AG04450 (cell line): ENCODE results near the gene RFX4. TPM values are rescaled to one million over a fixed set of nuclear protein-coding genes. Genes with fewer than 3 reads are reported as not detected.

Source experiments
- CTCF ChIA-PET: fragments of 300-600, 350-600 bp; formaldehyde crosslinking; extraction: SDS; loops from one replicate; lab custom pipeline; 2022; ENCODE audit warnings: antibody characterized with exemption, inconsistent platforms; lab: Charles Lee
- POLR2A ChIA-PET: fragments of 350-600 bp; formaldehyde crosslinking; extraction: SDS; loops from one replicate; lab custom pipeline; 2021; ENCODE audit warnings: antibody characterized with exemption, inconsistent platforms; lab: Yijun Ruan, JAX
- DNase-seq: peaks from one replicate; pipeline ENCODE4 v3.0.0-alpha.2; 2011; ENCODE audit warnings: low read depth, low spot score
- H3K27ac ChIP-seq: one replicate; pipeline ENCODE4 v1.5.1; 2012; ENCODE audit warnings: low read depth, low read length, control low read depth
- H3K27me3 ChIP-seq: one replicate; pipeline ENCODE4 v1.6.0; 2012; ENCODE audit warnings: low read length; ENCODE audit not compliant: control insufficient read depth, insufficient read depth
- H3K4me3 ChIP-seq: 2 replicates; pipeline ENCODE4 v1.5.1; 2011; ENCODE audit warnings: mild to moderate bottlenecking, low read depth, low read length, control low read depth
- H3K9me3 ChIP-seq: 2 replicates; pipeline ENCODE4 v1.5.1; 2012; ENCODE audit warnings: low read length; ENCODE audit not compliant: control insufficient read depth, insufficient read depth
- polyA plus RNA-seq: library from polyadenylated mRNA; depleted of rRNA; stranded (reverse); fragments of >200 nt; gene quantifications from 2 replicates; pipeline ENCODE4 v1.2.3, GENCODE V29; 2011
- TF ChIP-seq, protein P1 (sequence below): IDR thresholded peaks from 2 replicates; pipeline ENCODE4 v1.5.1; 2011; ENCODE audit warnings: low read depth, low read length, control low read depth, inconsistent platforms

RFX4 gene
- polyA plus RNA-seq, 1 experiment = not detected

DNA sequence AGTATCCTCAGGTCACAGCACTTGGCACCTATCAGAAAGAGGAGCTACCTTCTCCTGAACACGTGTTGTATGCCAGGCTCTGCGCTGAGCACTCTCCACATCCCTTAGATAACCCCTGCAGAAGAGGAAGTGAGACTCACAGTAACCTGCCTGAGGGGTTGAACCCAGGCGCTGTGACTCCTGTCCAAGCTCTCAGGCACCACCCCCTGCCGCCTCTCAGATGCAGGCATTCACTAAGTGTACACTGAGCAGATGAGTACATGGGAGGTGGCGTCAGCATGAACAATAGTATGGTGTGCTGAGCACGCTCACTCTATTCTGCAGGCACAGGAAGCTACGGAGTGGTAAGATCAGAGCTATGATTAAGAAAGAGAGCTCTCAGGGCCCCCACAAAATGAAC lies 170.7 kb downstream of the RFX4 start:
- TF ChIP-seq, protein P1, sequence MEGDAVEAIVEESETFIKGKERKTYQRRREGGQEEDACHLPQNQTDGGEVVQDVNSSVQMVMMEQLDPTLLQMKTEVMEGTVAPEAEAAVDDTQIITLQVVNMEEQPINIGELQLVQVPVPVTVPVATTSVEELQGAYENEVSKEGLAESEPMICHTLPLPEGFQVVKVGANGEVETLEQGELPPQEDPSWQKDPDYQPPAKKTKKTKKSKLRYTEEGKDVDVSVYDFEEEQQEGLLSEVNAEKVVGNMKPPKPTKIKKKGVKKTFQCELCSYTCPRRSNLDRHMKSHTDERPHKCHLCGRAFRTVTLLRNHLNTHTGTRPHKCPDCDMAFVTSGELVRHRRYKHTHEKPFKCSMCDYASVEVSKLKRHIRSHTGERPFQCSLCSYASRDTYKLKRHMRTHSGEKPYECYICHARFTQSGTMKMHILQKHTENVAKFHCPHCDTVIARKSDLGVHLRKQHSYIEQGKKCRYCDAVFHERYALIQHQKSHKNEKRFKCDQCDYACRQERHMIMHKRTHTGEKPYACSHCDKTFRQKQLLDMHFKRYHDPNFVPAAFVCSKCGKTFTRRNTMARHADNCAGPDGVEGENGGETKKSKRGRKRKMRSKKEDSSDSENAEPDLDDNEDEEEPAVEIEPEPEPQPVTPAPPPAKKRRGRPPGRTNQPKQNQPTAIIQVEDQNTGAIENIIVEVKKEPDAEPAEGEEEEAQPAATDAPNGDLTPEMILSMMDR = no peak
- no peaks in the 10 kb centered on the region for H3K9me3 ChIP-seq
- H3K27ac ChIP-seq = no peak overlapping the region
- no peaks in the 10 kb centered on the region for H3K27me3 ChIP-seq
- no peak for DNase-seq
- CTCF ChIA-PET = no interaction called here
- no peak overlapping the region for H3K4me3 ChIP-seq
- POLR2A ChIA-PET = no interaction called here

DNA sequence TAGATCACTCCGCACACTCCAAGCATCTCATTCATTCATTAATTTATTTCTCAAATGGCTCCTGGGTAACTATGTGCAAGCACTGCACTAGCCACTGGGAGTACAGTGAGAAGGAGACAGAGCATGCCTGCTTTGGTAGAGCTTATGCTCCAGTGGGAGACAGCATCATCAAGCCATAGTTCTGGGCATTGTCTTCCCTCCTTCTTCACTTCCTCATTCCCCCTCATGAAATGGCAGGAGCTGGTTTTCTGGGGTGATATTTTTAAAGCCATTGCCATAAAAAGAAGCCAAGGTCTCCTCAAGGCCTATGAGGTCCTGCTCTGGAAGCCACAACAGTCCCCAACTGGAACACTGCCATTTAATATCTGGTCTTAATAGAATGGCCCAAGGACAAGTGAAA lies 171.5 kb downstream of the RFX4 start:
- no peak for DNase-seq
- H3K4me3 ChIP-seq = no peak overlapping the region
- no peak overlapping the region for H3K27ac ChIP-seq
- H3K9me3 ChIP-seq = no peaks in the 10 kb centered on the region
- CTCF ChIA-PET = no interaction called here
- no peaks in the 10 kb centered on the region for H3K27me3 ChIP-seq
- TF ChIP-seq, protein P1 = no peak
- POLR2A ChIA-PET = no interaction called here

DNA sequence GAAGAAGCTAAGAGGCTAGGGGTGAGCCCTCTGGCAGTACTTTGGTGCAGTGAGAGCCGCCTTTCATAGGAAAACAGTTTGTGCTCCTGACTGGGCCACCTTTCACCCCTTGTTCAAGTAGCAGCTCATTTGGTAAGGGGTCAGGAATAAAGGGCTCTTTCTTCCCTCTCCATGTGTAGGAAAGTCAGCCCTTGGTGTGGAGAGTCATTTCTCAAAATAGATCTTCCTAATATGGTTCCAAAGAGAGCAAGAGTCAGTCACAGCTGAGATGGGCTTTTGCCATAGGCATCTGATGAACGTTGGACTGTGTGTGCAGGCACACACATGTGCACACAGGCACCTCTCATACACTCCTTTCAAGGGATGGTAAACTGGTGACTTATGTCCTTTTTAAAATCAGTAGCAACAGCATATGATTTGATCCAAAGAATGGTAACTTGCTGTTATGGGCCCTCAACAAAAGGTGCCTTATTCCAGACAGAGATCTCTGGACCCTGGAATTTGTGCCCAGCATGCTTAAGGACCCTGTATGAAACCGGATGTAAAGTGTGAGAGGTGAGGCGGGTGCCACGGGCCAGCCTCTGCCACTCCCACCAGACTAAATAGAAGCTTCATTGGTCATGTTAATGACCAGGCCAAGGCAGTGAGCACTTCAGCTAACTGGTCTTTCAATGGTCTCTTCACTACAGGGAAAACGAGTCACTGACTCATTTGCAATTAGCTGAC lies 175.0 kb downstream of the RFX4 start:
- Histone ChIP-seq H3K27ac (no peak overlapping the region), H3K27me3 (no peaks in the 10 kb centered on the region), H3K9me3 (no peaks in the 10 kb centered on the region), H3K4me3 (no peak overlapping the region)
- ChIA-PET POLR2A (no interaction called here), CTCF (interaction anchor here (1.4 kb wide), 1 partner anchor 84 kb away, joined by 3 read pairs; no protein-coding TSS in a partner anchor)
- TF ChIP-seq, protein P1 = no peak
- no peak for DNase-seq

DNA sequence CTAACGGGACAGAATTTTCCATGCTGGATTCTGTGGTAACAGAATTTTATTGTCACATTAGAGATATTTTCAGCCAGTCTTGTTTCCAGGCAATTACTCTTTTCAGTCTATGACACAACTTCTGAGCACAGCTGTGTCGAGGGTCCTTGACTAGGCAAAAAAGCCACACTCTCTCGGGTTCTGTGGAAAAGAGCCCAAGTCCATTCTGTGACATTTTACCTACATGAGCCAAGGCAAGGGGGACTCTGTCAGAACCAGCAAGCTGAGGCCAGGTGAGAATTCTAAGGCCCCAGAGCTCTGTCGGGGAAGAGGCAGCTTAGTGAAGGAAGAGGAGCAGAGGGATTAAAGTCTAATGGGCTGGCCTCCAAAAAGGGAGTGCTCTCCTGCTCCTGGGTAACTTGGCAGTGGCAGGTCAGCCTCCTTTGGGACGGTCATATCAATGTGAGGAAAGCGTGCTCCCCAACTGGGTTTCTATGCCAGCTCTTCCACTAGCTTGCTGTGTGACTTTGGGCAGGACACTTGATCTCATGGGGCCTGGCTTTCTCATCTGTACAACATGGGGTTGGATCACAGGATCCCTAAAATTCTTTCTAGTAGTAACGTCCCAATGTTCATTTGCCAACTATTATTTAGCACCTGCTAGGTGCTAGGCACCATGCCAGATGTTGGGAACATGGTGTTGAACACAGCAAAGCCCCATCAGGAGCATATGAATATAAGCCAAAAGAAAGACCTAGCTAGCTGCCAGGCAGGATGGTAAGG lies 175.7 kb downstream of the RFX4 start:
- no peaks in the 10 kb centered on the region for H3K9me3 ChIP-seq
- DNase-seq = no peak
- ChIA-PET POLR2A (no interaction called here), CTCF (no interaction called here)
- no peaks in the 10 kb centered on the region for H3K27me3 ChIP-seq
- TF ChIP-seq, protein P1 = no peak
- no peak overlapping the region for H3K4me3 ChIP-seq
- H3K27ac ChIP-seq = no peak overlapping the region
